ENCODE measurements around the gene ZNF423.

ZNF423 gene

GRCh38 chr16:49502136-49502881, 353.6 kb downstream of the ZNF423 start:
- no peak overlapping the region for H3K27ac ChIP-seq (ENCODE audit: low read length)

DNA sequence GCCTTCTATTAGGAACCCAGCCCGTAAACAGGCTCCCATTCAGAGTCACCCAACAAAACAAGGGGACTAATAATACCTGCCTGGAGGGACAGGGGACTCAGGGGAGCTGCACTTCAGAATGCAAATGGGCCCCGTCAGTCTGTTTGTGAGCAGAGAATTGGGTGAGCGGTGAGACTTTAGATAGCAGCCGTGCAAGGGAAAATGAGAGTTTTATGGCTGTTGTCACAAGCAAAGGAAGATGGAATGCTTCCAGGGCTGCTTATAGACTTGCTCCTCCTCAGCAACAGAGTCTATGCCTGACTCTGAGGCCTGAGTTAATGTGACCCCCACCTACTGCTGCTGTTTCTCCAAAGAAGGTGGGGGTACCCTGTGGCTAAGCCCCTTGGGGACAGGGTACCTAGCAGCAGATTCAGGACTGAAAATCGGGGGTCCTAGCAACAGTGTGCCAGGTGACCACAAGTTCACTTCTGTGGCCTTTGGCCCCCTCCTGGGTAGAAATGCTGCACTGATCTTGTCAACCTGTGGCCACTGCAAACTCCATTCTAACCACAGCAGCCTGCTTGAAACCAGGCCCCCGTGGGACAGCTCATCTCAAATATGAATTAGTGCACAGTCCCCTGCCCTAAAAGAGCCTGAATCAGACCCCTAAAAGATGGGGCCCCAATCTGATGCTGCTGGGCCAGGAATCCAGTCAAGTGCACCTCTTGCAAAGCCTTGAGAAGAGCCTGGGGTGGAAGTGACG, 355.9 kb downstream of the ZNF423 start:
- Histone ChIP-seq H3K27ac (ENCODE audit: low read length) (no peak overlapping the region), H3K4me2 (ENCODE audit: insufficient read depth, low read length) (no peak overlapping the region)
- ATAC-seq (ENCODE audit: insufficient read depth, low read depth), result no peak

More at GRCh38 chr16:49502136-49502881, 353.6 kb downstream of the ZNF423 start:
- DNase-seq (no peak), ATAC-seq (ENCODE audit: insufficient read depth, low read depth) (no peak)
- H3K4me3 ChIP-seq (ENCODE audit: low read depth in 1 of 2, low read length in 2 of 2), result no peak overlapping the region
- H3K9me3 ChIP-seq (ENCODE audit: insufficient read depth, low read length, severe bottlenecking), result no peaks in the 10 kb centered on the region
- H2AFZ ChIP-seq (ENCODE audit: low read depth, low read length), result no peak overlapping the region
- H4K20me1 ChIP-seq (ENCODE audit: insufficient read depth, low read length), result no peaks in the 10 kb centered on the region
- H3K4me2 ChIP-seq (ENCODE audit: insufficient read depth, low read length), result no peak overlapping the region
- TF ChIP-seq EZH2 (IDR thresholded peaks at IDR 0.05; ENCODE audit: borderline replicate concordance, low read depth, low read length, severe bottlenecking), result no peak
- TF ChIP-seq, protein P1, sequence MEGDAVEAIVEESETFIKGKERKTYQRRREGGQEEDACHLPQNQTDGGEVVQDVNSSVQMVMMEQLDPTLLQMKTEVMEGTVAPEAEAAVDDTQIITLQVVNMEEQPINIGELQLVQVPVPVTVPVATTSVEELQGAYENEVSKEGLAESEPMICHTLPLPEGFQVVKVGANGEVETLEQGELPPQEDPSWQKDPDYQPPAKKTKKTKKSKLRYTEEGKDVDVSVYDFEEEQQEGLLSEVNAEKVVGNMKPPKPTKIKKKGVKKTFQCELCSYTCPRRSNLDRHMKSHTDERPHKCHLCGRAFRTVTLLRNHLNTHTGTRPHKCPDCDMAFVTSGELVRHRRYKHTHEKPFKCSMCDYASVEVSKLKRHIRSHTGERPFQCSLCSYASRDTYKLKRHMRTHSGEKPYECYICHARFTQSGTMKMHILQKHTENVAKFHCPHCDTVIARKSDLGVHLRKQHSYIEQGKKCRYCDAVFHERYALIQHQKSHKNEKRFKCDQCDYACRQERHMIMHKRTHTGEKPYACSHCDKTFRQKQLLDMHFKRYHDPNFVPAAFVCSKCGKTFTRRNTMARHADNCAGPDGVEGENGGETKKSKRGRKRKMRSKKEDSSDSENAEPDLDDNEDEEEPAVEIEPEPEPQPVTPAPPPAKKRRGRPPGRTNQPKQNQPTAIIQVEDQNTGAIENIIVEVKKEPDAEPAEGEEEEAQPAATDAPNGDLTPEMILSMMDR (IDR thresholded peaks at IDR 0.05; ENCODE audit: borderline replicate concordance, extremely low read depth, low read length, poor library complexity, severe bottlenecking), result no peak
- H3K36me3 ChIP-seq (ENCODE audit: insufficient read depth, low read length), result no peaks in the 10 kb centered on the region
- H3K4me1 ChIP-seq (ENCODE audit: insufficient read depth, low read length), result no peaks in the 10 kb centered on the region
- no peaks in the 10 kb centered on the region for H3K27me3 ChIP-seq (ENCODE audit: insufficient read depth, low read length, poor library complexity)
- H3K9ac ChIP-seq (ENCODE audit: low read depth, low read length), result no peak overlapping the region
- H3K79me2 ChIP-seq (ENCODE audit: insufficient read depth, low read length), result no peaks in the 10 kb centered on the region

DNA sequence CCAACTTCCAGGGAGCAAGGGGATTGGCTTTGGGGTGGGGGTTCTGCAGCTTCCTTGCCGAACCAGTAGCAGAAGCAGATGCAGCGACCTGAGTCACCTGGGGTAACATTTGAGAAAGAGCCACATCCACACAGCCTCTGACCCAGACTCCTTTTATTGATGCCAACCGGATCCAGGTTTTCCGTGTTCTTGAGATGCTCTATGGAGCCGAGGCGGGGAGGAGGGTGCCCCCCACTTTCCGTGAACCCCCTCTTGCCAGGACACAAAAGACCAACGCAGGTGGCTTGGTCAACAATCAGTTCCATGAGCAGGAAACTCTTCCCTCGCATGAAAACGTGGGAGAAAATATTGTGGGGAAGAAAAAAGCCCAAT, 356.5 kb downstream of the ZNF423 start:
- H3K4me1 ChIP-seq (ENCODE audit: insufficient read depth, low read length), result peaks cover 13% of the 10 kb centered on the region
- TF ChIP-seq, protein P1 (IDR thresholded peaks at IDR 0.05; ENCODE audit: borderline replicate concordance, extremely low read depth, low read length, poor library complexity, severe bottlenecking), result no peak
- TF ChIP-seq EZH2 (IDR thresholded peaks at IDR 0.05; ENCODE audit: borderline replicate concordance, low read depth, low read length, severe bottlenecking), result no peak

More for the DNA sequence above, 355.9 kb downstream of the ZNF423 start:
- Histone ChIP-seq H3K27me3 (ENCODE audit: insufficient read depth, low read length, poor library complexity) (no peaks in the 10 kb centered on the region), H3K79me2 (ENCODE audit: insufficient read depth, low read length) (no peaks in the 10 kb centered on the region), H3K9ac (ENCODE audit: low read depth, low read length) (no peak overlapping the region), H3K4me1 (ENCODE audit: insufficient read depth, low read length) (peaks cover 6% of the 10 kb centered on the region), H3K9me3 (ENCODE audit: insufficient read depth, low read length, severe bottlenecking) (no peaks in the 10 kb centered on the region), H4K20me1 (ENCODE audit: insufficient read depth, low read length) (no peaks in the 10 kb centered on the region), H2AFZ (ENCODE audit: low read depth, low read length) (no peak overlapping the region), H3K36me3 (ENCODE audit: insufficient read depth, low read length) (no peaks in the 10 kb centered on the region), H3K4me3 (ENCODE audit: low read depth in 1 of 2, low read length in 2 of 2) (no peak overlapping the region)
- no peak for DNase-seq
- no peak for TF ChIP-seq EZH2 (IDR thresholded peaks at IDR 0.05; ENCODE audit: borderline replicate concordance, low read depth, low read length, severe bottlenecking)
- TF ChIP-seq, protein P1 (IDR thresholded peaks at IDR 0.05; ENCODE audit: borderline replicate concordance, extremely low read depth, low read length, poor library complexity, severe bottlenecking), result no peak

More for the DNA sequence above, 356.5 kb downstream of the ZNF423 start:
- Histone ChIP-seq H3K9me3 (ENCODE audit: insufficient read depth, low read length, severe bottlenecking) (no peaks in the 10 kb centered on the region), H2AFZ (ENCODE audit: low read depth, low read length) (no peak overlapping the region), H3K27me3 (ENCODE audit: insufficient read depth, low read length, poor library complexity) (no peaks in the 10 kb centered on the region), H3K4me2 (ENCODE audit: insufficient read depth, low read length) (no peak overlapping the region), H3K27ac (ENCODE audit: low read length) (no peak overlapping the region), H3K4me3 (ENCODE audit: low read depth in 1 of 2, low read length in 2 of 2) (no peak overlapping the region), H4K20me1 (ENCODE audit: insufficient read depth, low read length) (no peaks in the 10 kb centered on the region), H3K79me2 (ENCODE audit: insufficient read depth, low read length) (no peaks in the 10 kb centered on the region), H3K9ac (ENCODE audit: low read depth, low read length) (no peak overlapping the region), H3K36me3 (ENCODE audit: insufficient read depth, low read length) (no peaks in the 10 kb centered on the region)
- no peak for DNase-seq
- no peak for ATAC-seq (ENCODE audit: insufficient read depth, low read depth)
